GM19099 (cell line): Measurements from ENCODE around the gene CCDC51.

ENCODE experiments used
- POLR2A ChIP-seq: IDR thresholded peaks from 3 replicates; pipeline ENCODE4 v1.6.1; 2011; ENCODE audit warnings: low read depth; ENCODE audit not compliant: insufficient read length; ENCODE audit errors: extremely low read depth

CCDC51 gene, protein sequence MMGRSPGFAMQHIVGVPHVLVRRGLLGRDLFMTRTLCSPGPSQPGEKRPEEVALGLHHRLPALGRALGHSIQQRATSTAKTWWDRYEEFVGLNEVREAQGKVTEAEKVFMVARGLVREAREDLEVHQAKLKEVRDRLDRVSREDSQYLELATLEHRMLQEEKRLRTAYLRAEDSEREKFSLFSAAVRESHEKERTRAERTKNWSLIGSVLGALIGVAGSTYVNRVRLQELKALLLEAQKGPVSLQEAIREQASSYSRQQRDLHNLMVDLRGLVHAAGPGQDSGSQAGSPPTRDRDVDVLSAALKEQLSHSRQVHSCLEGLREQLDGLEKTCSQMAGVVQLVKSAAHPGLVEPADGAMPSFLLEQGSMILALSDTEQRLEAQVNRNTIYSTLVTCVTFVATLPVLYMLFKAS

DNA sequence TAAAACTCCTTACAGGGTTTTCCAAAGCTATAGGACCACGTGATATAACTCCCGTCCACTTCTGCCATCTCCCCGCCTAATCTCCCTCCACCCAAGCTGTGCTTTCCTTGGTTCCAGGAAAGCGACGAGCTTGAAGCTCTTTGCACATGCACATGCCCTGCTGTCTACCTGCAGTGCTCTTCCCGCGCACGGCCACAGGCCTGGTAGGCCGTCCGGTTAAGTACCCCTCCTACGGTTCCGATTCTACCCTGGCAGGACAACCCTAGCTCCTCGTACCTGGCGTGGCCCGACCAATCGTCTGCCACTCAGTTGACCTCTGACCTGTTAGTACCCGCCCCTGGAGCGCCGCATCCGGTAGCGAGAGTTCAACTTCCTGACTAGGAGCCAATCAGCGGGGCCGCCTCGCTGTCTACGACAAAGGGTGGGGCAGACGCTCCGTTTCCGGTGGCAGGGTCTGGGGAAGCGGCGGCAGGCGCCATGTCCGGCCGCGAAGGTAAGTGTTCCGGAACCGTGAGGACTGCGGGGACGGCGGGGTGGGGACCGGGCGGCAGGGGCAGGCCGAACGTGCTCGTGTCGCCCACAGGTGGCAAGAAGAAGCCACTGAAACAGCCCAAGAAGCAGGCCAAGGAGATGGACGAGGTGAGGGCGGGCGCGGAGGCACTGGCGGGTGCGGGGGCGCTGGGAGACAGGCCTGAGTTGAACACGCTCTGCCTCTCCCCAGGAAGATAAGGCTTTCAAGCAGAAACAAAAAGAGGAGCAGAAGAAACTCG is at the start of gene CCDC51, which contains the start of gene TMA7:
TSS of gene CCDC51 (minus strand) at position 300 of the 770 bp plus-strand sequence. CDS start 4,991 bp downstream, outside the sequence.
TSS of gene TMA7 (plus strand) at position 438 of the 770 bp plus-strand sequence. CDS start at position 478, 40 bp downstream.
- peak; percentile 84 for TF ChIP-seq POLR2A

DNA sequence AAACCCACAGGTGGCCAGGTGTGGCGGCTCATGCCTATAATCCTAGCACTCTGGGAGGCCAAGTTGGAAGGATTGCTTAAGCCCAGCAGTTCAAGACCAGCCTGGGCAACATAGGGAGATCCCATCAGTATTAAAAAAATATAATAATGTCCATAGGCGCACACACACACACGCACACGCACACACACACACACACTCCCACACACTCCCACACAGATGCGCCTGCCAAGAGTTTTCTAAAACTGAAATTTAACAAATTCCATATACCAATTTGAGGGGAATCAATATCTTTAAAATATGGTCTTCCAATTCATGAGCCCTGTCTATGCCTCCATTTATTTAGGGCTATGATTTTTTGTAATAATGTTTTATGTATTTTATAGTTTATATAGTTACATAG is 47.0 kb upstream of the CCDC51 start:
- TF ChIP-seq POLR2A, result no peak

DNA sequence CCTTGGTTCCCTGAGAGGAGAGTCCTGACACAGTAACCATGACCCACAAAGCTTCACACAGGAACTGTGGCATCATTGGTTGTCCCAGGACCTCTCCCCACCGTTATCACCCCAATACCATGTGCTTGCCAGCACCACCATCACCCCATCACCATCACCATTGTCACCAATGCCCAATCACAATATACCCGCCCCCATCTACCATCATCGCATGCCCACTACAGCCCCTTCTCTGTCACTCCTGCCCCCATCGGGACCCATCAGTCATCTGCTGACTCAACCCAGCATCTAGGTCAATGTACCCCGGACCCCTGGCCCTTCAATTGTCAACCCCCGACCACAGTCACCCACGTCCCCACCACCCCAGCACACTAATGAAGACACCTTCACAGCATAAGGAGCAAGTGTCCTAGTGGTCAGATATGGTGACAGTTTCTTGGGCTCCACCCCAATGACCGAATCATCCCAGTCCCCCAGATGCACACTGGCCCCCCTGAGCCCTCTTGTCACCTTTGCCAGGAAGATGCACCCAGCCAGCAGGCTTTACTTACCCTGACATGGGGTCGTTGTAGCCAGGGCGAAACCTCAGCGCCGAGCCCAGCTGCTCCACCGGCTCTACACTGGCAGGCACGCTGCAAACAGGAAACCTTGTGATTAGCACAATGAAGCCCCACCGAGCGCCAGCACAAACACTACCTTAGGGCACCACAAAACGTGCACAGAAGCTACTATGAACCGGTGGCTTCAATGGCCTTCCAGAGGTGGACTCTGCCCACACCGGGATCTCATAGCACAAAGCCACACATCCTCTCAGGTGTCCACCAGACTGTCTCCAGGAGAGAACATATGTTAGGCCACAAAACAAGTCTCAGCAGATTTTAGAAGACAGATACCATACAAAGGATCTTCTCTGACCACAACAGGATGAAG is 39.0 kb upstream of the CCDC51 start:
- peak; percentile 33 for TF ChIP-seq POLR2A

DNA sequence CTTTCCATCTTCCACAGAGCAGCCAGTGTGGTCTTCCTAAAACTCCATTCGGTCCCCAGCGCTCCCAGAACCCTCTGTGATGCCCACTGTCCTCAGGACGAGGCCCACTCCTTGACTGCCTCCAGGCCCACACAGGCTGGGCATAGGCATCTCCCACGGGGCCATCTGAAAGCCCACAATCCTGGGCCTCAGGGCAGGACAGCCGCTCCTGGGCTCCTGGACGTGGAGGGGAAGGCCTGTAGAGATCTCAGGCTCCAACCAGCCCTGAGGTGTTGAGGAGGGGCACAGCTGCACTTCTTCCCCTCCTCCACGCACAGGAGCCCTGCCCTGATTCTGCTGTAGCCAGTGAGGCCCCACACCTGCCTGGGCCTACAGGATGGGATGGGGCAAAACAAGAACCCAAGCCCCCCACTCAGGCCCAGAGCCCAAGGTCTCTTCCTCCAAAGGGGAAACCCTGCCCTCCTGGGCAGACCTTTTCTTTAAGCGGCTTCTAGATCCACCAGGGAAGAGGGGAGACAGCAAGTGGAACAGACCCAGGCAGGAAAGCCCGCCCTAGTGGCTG is 38.1 kb upstream of the CCDC51 start:
- TF ChIP-seq POLR2A, result no peak

DNA sequence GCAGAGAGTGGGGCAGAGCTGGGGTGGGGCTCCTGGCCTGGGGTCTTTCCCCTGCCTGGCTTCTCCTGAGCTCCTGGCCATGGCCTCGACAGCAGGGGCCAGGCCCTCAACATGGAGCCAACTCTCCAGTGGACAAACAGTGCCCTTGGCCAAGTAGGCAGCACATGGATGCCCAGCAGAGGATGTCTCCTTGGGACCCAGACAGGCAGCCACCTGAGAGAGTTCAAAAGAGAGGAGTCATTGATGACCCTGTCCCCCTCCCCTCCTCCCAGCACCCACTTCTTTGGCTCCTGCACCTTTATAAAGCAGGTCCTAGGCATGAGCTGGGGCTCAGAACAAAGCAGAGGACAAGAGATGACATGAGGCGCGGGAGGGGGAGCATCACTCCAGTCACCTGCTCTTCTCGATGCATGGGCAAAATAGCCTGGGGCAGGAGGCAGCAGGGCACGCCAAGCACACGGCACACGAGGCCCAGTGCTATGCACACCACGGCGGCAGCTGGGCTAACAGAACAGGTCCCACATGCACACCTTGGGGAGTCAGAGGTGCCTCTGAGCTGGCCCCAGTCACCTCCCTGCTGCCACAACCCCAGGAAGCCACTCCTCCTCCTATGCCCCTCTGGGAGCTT is 36.6 kb upstream of the CCDC51 start:
- TF ChIP-seq POLR2A, result no peak

DNA sequence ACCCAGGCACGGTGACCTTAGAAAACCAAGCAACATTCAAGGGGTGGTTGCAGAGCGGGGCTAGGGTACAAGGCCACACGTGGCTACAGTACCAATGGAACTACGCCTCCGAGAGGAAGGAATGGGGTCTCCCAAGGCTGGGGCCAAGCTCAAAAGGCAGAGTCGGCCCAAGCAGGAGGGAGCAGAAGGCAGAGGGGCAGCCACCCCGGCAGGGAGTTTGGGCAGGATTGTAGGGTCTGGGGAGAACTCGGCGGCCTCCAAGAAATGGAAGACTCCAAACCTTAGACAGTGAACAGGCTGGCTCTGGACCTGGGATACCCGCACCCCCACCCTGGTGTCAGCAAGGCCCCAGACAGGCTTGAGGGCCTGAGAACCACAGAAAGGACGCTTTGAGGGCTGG is 35.3 kb upstream of the CCDC51 start:
- no peak for TF ChIP-seq POLR2A

DNA sequence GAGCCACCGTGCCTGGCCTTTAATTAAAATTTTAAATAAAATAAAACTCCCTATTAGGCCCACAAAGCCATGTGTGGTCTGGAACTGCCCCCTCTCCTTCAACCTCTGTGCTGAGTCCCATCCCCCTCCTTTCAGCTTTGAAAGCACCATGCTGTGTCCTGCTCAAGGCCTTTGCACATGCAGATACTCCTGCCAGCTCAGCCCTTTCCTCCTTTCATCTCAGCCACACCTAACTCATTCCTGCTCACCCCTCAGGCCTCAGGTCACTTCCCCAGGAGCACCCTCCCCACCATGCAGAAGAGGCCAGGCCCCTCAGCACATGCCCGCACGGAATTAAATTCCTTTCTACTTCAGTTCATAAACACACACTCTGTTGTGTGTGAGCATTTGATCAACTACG is 34.7 kb upstream of the CCDC51 start:
- no peak for TF ChIP-seq POLR2A

DNA sequence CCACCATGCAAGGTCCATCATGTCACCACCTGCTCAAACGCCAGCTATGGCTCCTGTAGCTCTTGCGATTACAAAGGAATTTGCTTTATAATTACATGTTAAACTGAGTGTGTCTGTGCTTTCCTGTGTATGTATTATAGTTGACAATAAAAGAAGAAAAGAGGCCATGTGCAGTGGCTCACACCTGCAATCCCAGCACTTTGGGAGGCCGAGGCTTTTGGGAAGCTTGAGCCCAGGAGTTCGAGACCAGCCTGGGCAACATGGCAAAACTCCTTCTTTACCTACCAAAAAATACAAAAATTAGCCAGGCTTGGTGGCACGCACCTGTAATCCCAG is 33.7 kb upstream of the CCDC51 start:
- no peak for TF ChIP-seq POLR2A

DNA sequence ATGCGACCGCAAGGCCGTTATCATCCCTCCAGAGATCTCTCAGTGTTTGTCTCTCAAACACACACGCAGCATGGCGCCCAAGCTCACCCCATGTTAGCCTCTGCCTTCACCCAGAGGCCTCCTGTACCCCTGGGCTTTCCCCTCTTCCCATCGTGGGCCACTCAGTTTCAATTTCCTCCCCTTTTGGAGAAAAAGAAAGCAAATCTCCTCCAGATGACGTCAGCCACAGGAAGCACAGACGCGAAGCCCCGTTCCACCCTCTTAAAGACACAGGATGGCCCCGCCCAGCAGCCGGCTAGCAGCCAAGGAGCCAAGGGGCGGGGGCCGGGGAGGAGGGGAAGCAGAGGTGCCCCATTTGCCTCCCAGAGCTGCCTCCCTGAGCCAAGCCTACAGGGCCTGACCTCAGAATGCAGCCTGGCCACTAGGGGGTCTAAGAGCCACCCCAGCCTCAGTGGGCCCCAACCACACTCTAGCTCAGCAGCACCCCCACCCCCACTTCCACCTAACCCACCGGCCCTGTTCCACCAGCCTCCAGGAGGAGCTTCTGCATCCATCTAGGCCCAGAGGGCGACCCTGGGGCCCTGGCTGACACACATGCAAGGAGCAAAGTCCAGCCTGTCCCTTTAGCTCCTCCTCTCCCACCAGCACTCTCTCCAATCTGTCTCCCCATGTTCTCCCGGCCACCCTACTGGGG is 33.2 kb upstream of the CCDC51 start:
- TF ChIP-seq POLR2A, result peak; percentile 91

DNA sequence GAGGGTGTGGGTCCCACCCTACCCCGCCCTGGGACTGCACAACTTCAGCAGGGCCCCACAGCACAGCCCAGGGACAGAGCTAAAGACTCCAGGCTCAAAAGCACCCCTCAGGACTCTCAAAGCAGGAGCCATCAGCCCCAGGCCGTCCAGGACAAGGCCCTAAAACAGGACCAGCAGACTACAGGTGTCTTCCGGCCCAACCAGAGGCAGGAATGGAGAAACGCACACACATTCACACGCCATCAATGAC is 32.7 kb upstream of the CCDC51 start:
- TF ChIP-seq POLR2A, result no peak

DNA sequence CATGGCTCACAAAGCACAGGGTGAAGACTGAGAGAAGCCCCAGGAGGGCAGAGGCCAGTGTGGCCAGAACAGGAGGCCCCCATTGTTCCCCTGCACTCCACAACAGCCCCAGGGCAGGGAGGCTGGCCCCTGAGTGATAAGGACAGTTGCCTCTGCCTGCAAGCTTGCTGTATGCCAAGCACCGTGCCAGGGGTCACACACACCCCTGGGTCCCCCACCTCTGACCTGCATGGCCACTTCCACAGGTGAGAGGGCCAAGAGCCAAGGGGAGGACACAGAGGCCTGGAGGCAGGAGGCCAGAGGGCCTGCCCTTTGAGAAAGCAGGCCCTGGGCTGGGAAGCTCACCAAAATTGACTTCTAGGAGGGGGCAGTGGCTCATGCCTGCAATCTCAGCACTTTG is 30.4 kb upstream of the CCDC51 start:
- TF ChIP-seq POLR2A, result no peak

DNA sequence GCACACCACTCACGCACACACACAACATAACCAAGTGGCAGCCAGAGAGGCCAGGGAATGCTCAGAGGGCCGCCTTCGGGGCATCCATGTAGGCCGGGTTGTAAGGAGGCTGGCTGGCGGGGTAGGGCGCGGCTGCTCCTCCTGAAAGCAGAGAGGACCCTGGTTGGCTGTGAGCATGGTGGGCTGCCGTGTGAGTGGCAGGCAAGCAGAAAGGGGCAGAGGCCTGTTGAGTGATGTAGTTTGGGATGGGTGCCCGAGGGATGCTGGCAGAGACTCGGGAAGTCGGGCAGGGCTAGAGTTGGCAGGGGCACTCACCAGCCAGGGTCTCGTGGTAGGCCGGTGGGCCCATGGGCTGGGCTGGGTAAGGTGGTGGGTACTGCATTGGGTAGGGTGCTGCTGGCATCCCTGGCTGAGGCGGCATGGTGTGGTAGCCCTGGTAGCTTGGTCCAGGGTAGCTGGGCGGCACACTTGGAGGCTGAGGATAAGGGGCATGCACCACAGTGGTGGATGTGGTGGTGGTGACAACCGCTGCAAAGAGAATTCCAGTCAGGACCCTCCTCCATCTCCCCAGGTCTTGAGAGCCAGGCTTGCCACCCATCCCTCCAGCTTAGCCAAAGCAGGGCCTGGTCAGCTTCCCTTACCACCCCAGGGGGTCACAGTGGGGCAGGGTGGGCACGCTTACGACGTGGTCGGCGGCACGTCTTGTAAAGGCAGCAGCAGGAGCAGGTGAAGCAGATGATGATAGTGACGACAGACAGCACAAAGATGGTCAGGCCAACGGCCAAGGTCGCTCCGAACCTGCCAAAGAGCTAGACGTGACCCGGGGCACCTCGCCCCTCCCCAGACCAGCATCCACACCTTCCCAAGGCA is 29.4 kb upstream of the CCDC51 start:
- TF ChIP-seq POLR2A, result no peak

DNA sequence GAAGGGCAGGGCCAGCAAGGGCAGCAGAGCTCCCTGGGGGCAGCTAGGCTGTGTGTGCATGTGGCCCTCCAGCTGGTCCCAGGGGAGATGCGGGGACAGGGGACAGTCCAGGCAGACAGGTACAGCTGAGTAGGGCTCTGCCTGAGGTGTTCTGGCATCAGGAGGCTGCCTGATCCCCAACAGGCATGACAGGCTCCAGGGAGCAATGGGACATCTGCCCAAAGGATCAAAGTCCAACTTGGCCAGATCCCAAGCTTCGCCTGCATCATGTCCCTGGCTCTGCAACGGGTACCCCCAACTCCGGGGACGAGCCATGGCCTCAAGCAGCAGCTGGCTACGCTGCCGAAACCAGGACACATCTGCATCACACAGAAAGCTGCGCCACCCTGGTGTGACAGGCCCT is 28.4 kb upstream of the CCDC51 start:
- no peak for TF ChIP-seq POLR2A

DNA sequence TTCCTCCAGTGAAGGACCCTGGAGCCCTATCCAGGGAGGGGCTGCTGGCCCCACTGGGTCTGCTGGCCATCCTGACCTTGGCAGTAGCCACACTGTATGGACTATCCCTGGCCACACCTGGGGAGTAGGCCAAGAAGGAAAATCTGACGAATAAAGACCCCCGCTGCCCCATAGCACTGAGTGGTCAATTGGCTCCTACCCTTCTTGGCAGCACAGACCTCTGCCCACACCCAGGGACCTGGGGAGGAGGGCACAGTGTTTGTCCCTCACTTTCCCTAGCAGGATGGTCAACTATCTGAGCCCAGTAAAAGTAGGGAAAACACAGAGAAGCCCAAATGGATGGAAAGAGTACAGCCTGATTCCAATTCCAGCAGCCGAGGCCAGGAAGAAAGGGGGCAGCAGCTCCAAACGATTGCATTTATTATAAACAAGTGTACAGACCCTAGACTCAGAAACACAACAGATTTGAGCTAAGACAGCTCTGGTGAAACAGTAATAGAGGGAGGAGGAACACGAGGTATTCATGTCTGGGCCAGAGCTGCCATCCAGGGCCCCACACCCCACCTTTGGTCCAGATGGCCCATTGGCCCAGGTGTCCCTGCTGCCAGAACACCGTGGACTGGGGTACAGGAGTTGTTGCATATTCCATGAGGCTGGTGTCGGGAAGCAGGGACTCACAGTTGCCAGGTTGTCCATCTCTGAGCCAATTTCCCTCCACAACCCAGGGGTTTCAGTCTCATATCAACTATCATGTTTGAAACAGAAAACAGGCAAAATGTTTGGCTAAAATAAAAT is 27.8 kb upstream of the CCDC51 start:
- TF ChIP-seq POLR2A, result no peak
